Measurements from ENCODE around the gene ZEB2.

- TF ChIP-seq CTCF (IDR thresholded peaks at IDR 0.05; ENCODE audit: low read depth, low read length, poor library complexity, severe bottlenecking) (no peak), EZH2phosphoT487 (IDR thresholded peaks at IDR 0.05; ENCODE audit: borderline replicate concordance, low read length) (no peak)
Measured at GRCh38 chr2:144493027-144493809, 26.7 kb downstream of the ZEB2 start.
